IPS-15b (cell line): Measurements from ENCODE around the gene AMBP.

Source experiments
- H3K27me3 ChIP-seq: one replicate; pipeline ENCODE4 v1.6.1; 2013; ENCODE audit warnings: low read length; ENCODE audit not compliant: control insufficient read depth, insufficient read depth
- H3K36me3 ChIP-seq: one replicate; pipeline ENCODE4 v1.6.1; 2013; ENCODE audit warnings: low read length; ENCODE audit not compliant: control insufficient read depth, insufficient read depth
- H3K4me1 ChIP-seq: one replicate; pipeline ENCODE4 v1.6.1; 2013; ENCODE audit warnings: mild to moderate bottlenecking, low read length; ENCODE audit not compliant: control insufficient read depth, insufficient read depth
- H3K4me3 ChIP-seq: one replicate; pipeline ENCODE4 v1.5.1; 2013; ENCODE audit warnings: low read depth, low read length
- H3K9ac ChIP-seq: one replicate; pipeline ENCODE4 v1.6.1; 2013; ENCODE audit warnings: low read depth, mild to moderate bottlenecking, low read length
- H3K9me3 ChIP-seq: one replicate; pipeline ENCODE4 v1.6.1; 2013; ENCODE audit warnings: mild to moderate bottlenecking, low read length; ENCODE audit not compliant: control insufficient read depth, insufficient read depth

Gene AMBP

GRCh38 chr9:114037249-114037648 is 40.9 kb downstream of the AMBP start:
- H3K4me1 ChIP-seq: peaks cover 7% of the 10 kb centered on the region
- no peaks in the 10 kb centered on the region for H3K27me3 ChIP-seq
- no peak overlapping the region for H3K4me3 ChIP-seq
- H3K9ac ChIP-seq: no peak overlapping the region
- peaks cover 17% of the 10 kb centered on the region for H3K36me3 ChIP-seq
- no peaks in the 10 kb centered on the region for H3K9me3 ChIP-seq

GRCh38 chr9:114035845-114036801 is 42.0 kb downstream of the AMBP start:
- Histone ChIP-seq H3K27me3 (no peaks in the 10 kb centered on the region), H3K4me3 (no peak overlapping the region), H3K9ac (no peak overlapping the region), H3K36me3 (peaks cover 19% of the 10 kb centered on the region), H3K9me3 (no peaks in the 10 kb centered on the region), H3K4me1 (peaks cover 7% of the 10 kb centered on the region)

- Histone ChIP-seq H3K27me3 (no peaks in the 10 kb centered on the region), H3K36me3 (peaks cover 19% of the 10 kb centered on the region), H3K4me3 (no peak overlapping the region), H3K9ac (no peak overlapping the region), H3K4me1 (peaks cover 7% of the 10 kb centered on the region), H3K9me3 (no peaks in the 10 kb centered on the region)
Observed at GRCh38 chr9:114035221-114035844, 42.8 kb downstream of the AMBP start.

DNA sequence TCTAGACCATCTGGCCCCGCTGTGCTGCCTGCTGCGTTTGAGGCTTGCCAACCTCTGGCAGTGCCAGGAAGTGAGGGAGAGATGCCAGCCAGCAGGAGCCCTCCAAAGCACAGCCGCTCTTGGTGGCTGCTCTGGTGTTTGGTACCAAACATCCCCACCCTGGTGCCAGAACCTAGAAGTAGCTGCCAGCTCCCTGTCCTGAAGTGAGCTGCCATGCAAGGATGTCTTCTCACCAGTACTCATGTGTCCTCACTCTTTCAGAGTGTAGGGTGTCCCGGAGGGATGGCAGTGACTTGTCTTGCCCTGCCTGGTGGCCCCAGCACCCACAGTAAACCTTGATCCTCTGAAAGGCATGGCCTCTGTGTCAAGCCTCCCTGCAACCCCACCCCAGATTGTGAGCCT is 43.4 kb downstream of the AMBP start:
- H3K4me1 ChIP-seq: peaks cover 7% of the 10 kb centered on the region
- peaks cover 18% of the 10 kb centered on the region for H3K36me3 ChIP-seq
- no peaks in the 10 kb centered on the region for H3K9me3 ChIP-seq
- H3K4me3 ChIP-seq: no peak overlapping the region
- no peaks in the 10 kb centered on the region for H3K27me3 ChIP-seq
- H3K9ac ChIP-seq: no peak overlapping the region

GRCh38 chr9:114034196-114034595 is 43.9 kb downstream of the AMBP start:
- H3K9ac ChIP-seq: no peak overlapping the region
- H3K27me3 ChIP-seq: no peaks in the 10 kb centered on the region
- H3K4me1 ChIP-seq: peaks cover 7% of the 10 kb centered on the region
- H3K4me3 ChIP-seq: no peak overlapping the region
- peaks cover 13% of the 10 kb centered on the region for H3K36me3 ChIP-seq
- no peaks in the 10 kb centered on the region for H3K9me3 ChIP-seq

- H3K27me3 ChIP-seq: no peaks in the 10 kb centered on the region
Observed at GRCh38 chr9:114033397-114034103, 44.5 kb downstream of the AMBP start.

DNA sequence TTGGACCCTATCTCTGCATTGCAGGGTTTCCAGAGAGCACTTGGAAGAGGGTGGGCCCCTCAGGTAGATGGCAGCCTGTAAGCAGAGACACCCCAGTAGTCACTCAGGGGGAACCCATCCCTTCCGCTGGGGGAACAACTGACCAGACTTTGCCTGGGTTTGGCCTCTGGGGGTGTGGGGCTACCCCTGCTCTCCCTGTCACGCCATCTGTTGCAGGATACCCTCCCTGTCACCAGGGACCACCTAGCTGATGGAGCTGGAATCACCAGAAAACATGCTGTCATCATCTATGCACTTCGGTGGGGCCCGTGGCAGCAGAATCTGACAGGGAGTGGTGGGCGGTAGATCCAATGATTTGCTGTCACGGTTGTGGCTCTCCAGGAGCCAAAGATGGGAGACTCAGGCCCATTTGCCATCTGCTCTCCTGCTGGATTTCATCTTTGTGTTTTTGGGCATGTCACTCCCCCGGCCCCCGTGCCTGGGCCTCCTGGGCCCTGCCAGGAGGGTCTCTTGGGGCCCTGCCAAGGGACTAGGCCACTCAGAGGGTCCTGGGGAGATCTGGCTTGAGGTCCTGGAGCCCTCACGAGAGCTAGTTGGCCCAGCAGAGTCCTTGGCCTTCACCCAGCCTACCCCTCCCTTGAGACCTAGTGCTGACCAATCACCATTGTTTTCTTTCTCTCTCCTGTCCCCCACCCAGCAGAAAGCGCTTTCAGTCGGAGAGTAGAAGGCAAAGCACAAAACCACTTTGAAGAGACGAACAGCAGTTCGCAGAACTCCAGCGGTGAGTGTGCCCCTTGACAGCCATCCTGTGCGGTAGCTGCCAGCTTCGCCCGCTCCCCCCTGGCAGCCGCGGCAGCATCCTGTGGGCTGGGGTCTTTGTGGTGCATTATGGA is 45.9 kb downstream of the AMBP start:
- Histone ChIP-seq H3K36me3 (peaks cover 25% of the 10 kb centered on the region), H3K4me1 (no peaks in the 10 kb centered on the region), H3K4me3 (no peak overlapping the region), H3K27me3 (no peaks in the 10 kb centered on the region), H3K9me3 (no peaks in the 10 kb centered on the region), H3K9ac (no peak overlapping the region)

More at GRCh38 chr9:114033397-114034103, 44.5 kb downstream of the AMBP start:
- Histone ChIP-seq H3K4me1 (peaks cover 7% of the 10 kb centered on the region), H3K4me3 (no peak overlapping the region), H3K9me3 (no peaks in the 10 kb centered on the region), H3K9ac (no peak overlapping the region), H3K36me3 (peaks cover 17% of the 10 kb centered on the region)

DNA sequence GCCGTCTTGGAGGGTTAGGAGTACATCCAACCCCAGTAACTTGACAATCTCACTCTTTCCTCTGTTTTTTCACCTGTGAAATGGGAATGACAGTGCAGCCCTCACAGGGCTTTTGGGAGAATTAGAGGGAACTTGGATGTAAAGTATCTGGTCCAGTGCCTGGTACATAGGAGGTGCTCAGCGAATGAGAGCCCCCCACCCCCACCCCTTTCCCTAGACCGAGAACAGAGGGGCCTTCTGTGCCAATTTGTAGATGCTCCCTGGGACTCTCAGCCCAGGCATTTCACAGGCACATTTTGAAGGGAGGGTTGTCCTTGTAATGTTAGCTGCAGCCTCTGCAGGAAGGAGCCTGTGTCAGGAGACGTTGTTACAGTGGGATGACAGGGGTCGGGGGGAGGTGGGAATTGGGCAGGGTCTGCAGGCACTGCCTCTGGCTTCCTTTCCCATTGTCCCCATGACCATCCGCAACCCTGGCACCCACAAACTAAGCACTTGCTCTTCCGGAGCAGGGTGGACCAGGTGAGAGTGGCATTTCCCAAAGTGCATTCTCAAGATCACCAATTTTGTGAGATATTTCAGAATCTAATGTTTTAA is 47.0 kb downstream of the AMBP start:
- no peaks in the 10 kb centered on the region for H3K27me3 ChIP-seq
- H3K4me1 ChIP-seq: no peaks in the 10 kb centered on the region
- no peak overlapping the region for H3K9ac ChIP-seq
- H3K9me3 ChIP-seq: no peaks in the 10 kb centered on the region
- H3K4me3 ChIP-seq: no peak overlapping the region
- H3K36me3 ChIP-seq: peaks cover 22% of the 10 kb centered on the region

GRCh38 chr9:114030364-114030763 is 47.7 kb downstream of the AMBP start:
- no peak overlapping the region for H3K4me3 ChIP-seq
- no peaks in the 10 kb centered on the region for H3K9me3 ChIP-seq
- no peak overlapping the region for H3K9ac ChIP-seq
- no peaks in the 10 kb centered on the region for H3K27me3 ChIP-seq
- H3K4me1 ChIP-seq: no peaks in the 10 kb centered on the region
- peaks cover 20% of the 10 kb centered on the region for H3K36me3 ChIP-seq

DNA sequence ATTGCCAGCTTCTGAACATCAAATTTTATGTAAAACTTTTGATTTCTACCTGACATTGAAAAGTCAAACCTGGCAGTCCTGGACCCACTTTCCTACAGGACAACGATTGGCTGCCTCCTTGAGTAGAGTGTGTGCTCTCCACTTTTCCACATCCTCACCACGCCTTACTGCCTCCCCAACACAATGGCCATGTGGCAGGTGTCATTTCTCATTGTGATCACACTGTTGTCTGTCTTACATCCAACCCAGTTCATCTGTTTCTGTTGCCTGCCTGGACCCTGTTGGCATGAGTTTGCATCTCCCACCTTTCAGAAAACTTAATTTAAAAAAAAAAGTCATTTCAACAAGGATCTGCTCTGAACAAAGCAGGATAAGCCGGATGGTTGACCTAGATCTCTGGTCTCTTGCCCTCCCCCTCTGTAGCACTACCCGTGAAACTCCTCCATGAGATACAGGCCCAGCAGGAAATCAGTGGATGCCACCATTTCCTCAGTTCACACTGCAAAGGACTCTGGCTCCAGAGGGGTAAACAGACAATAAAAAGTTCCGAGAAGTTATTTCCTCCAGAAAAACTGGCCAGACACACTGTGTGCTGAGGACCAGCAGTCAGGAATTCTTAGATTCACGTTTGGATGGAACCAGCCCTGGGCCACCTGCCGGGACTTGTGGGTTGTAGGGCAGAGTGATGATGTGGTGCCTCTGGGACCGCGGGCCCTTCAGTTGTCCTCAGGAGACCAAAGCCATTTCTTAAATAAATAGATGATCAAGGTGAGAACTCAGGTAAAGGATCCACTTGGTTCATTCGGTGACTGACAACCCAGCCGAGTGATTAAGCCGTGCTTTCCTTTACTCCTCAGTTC is 48.6 kb downstream of the AMBP start:
- no peaks in the 10 kb centered on the region for H3K4me1 ChIP-seq
- H3K9me3 ChIP-seq: no peaks in the 10 kb centered on the region
- H3K36me3 ChIP-seq: peaks cover 20% of the 10 kb centered on the region
- H3K9ac ChIP-seq: no peak overlapping the region
- no peak overlapping the region for H3K4me3 ChIP-seq
- H3K27me3 ChIP-seq: no peaks in the 10 kb centered on the region
